ENCODE measurements around the gene COMMD9.

- TF ChIP-seq SP2 (tag by site-specific recombination; IDR thresholded peaks at IDR 0.05) (no peak), ZNF292 (tag by site-specific recombination; IDR thresholded peaks at IDR 0.05; ENCODE audit: borderline replicate concordance, low read depth) (no peak), ZBTB26 (tag by site-specific recombination; optimal IDR thresholded peaks at IDR 0.05) (no peak), ZBTB11 (tag by site-specific recombination; conservative IDR thresholded peaks at IDR 0.05; ENCODE audit: low read depth) (no peak), ZNF223 (tag by site-specific recombination; IDR thresholded peaks at IDR 0.05) (no peak)
Measured at GRCh38 chr11:36312611-36313472, 23.6 kb upstream of the COMMD9 start.
